Brain microvascular endothelial cell (primary cell): Measurements from ENCODE around the gene ADAR.

Experiments
- DNase-seq: peaks from one replicate; pipeline ENCODE4 v3.0.0-alpha.2; 2020
- H3K27ac ChIP-seq: fragments of 250-450 bp; sonication (Bioruptor Pico); 2 replicates; pipeline ENCODE4 v1.5.1; 2020; ENCODE audit warnings: mild to moderate bottlenecking, moderate library complexity
- H3K27me3 ChIP-seq: fragments of 250-450 bp; sonication (Bioruptor Pico); replicated peaks from 2 replicates; pipeline ENCODE4 v1.5.1; 2020; ENCODE audit warnings: mild to moderate bottlenecking
- H3K36me3 ChIP-seq: fragments of 250-450 bp; sonication (Bioruptor Pico); replicated peaks from 2 replicates; pipeline ENCODE4 v1.5.1; 2020; ENCODE audit warnings: mild to moderate bottlenecking
- H3K4me3 ChIP-seq: 2 replicates; pipeline ENCODE4 v1.5.1; 2011; ENCODE audit warnings: low read depth, mild to moderate bottlenecking, control low read depth, low read length, moderate library complexity
- CTCF ChIP-seq: IDR thresholded peaks from 2 replicates; pipeline ENCODE4 v1.5.1; 2011; ENCODE audit warnings: low read depth, mild to moderate bottlenecking, moderate library complexity, low read length, control low read depth, inconsistent platforms; ENCODE audit errors: missing control alignments
- in situ Hi-C: cut with HindIII; loops from 2 replicates; pipeline ENCODE4 v1.10.0; 2017; ENCODE audit warnings: low sequenced_read_pairs, low pct_ligation_motif_present

Gene ADAR

GRCh38 chr1:154607106-154607608 is 829 bp downstream of the ADAR start:
- peak; percentile 42 for DNase-seq
- H3K36me3 ChIP-seq: peaks cover 1% of the 10 kb centered on the region
- TF ChIP-seq CTCF: no peak
- H3K27ac ChIP-seq: peak overlapping the region; percentile 97
- in situ Hi-C loops: no loop called here
- H3K27me3 ChIP-seq: no peaks in the 10 kb centered on the region
- peak overlapping the region; percentile 85 for H3K4me3 ChIP-seq

- no peak for DNase-seq
- no peak for TF ChIP-seq CTCF
- no peak overlapping the region for H3K4me3 ChIP-seq
- H3K27me3 ChIP-seq: no peaks in the 10 kb centered on the region
- peaks cover 18% of the 10 kb centered on the region for H3K36me3 ChIP-seq
- no peak overlapping the region for H3K27ac ChIP-seq
- in situ Hi-C loops: no loop called here
Observed at GRCh38 chr1:154605534-154605933, 2.5 kb downstream of the ADAR start.

GRCh38 chr1:154603317-154603716 is 4.7 kb downstream of the ADAR start:
- peaks cover 23% of the 10 kb centered on the region for H3K36me3 ChIP-seq
- H3K4me3 ChIP-seq: no peak overlapping the region
- in situ Hi-C loops: no loop called here
- no peak overlapping the region for H3K27ac ChIP-seq
- H3K27me3 ChIP-seq: no peaks in the 10 kb centered on the region
- no peak for DNase-seq
- no peak for TF ChIP-seq CTCF

GRCh38 chr1:154599658-154600057 is 8.3 kb downstream of the ADAR start:
- Histone ChIP-seq H3K4me3 (no peak overlapping the region), H3K27me3 (no peaks in the 10 kb centered on the region), H3K36me3 (peaks cover 57% of the 10 kb centered on the region), H3K27ac (peak overlapping the region; percentile 13)
- no peak for DNase-seq
- in situ Hi-C loops: no loop called here
- TF ChIP-seq CTCF: no peak

GRCh38 chr1:154598871-154599635 is 8.9 kb downstream of the ADAR start:
- peak overlapping the region; percentile 13 for H3K27ac ChIP-seq
- H3K4me3 ChIP-seq: no peak overlapping the region
- H3K36me3 ChIP-seq: peaks cover 63% of the 10 kb centered on the region

More at GRCh38 chr1:154598871-154599635, 8.9 kb downstream of the ADAR start:
- H3K27me3 ChIP-seq: no peaks in the 10 kb centered on the region
- no peak for TF ChIP-seq CTCF
- in situ Hi-C loops: no loop called here
- no peak for DNase-seq
